HG03066 (cell line): ENCODE measurements around the gene RXRA.
"Not testable (repeated sequence)": the region's sequence is repeated elsewhere in the genome, so short reads cannot be mapped to it uniquely, and the experiment has no call there.

Source experiments
- ATAC-seq: cut with Tn5 transposase; IDR thresholded peaks from one replicate; pipeline ENCODE4 v1.9.1; 2021; ENCODE audit warnings: low read depth; ENCODE audit not compliant: unreplicated experiment

The RXRA gene

GRCh38 chr9:134293031-134293521 is 33.2 kb upstream of the RXRA start:
- no peak for ATAC-seq

- ATAC-seq = no peak
Measured at GRCh38 chr9:134293611-134294152, 32.6 kb upstream of the RXRA start.

GRCh38 chr9:134294153-134295071 is 31.8 kb upstream of the RXRA start:
- ATAC-seq = no peak

- no peak for ATAC-seq
Measured at GRCh38 chr9:134295101-134295745, 31.0 kb upstream of the RXRA start.

DNA sequence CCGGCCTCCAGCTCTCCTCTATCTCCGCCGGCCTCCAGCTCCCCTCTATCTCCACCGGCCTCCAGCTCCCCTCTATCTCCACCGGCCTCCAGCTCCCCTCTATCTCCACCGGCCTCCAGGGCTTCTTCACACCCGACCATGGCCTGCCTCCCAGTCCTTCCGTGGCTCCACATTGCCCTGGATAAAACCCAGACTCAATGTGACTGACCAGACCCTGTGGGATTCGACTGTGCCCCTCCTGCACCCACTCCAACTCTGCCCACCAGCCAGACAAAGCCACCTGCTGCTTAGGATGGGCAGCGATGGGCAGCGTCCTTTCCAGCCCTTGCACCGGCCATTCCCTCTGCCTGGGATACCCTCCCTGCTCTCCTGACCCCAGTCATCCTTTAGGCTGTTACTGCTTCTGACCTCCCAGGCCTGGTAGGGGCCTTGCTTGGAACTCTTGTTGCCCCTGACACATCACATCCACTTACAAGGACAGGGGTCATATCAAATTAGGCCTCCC is 30.5 kb upstream of the RXRA start:
- ATAC-seq = no peak

- no peak for ATAC-seq
Measured at GRCh38 chr9:134296301-134297082, 29.8 kb upstream of the RXRA start.

- no peak for ATAC-seq
Measured at GRCh38 chr9:134297083-134297410, 29.2 kb upstream of the RXRA start.

DNA sequence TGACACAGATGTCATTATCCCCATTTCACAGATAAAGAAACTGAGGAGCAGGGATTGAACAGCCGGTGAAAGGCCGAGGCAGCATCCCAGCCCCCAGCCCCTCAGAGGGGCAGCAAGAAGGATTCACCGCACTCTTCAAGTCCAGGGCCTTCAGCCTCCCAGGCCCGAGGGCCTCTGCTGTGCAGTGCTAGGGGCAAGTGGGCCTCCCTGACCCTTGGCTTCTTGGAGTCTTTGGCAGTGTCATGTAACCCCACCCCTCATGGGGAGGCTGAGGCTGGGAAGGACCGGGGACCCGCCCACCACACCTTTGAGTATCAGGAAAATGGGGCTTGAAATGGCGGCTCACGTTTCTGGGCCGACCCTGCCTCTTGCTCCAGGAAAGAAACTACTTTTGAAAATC is 28.7 kb upstream of the RXRA start:
- no peak for ATAC-seq

DNA sequence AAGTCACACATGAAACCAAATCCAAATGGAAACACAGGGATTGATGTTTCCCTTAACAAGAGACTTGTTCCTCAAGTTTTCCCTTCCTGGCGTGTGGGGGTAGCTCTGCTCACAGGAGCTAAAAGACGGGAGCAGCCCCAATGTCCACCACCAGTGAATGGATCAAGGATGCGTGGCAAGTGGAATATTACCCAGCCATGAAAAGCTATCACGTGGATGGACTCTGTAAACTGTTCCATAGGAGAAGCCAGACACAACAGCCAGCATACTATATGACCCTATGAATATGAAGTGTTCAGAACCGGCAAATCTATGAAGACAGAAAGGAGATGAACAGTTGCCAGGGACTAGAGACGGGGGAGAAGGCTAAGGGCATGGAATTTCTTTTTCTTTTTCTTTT is 28.3 kb upstream of the RXRA start:
- ATAC-seq = no peak

DNA sequence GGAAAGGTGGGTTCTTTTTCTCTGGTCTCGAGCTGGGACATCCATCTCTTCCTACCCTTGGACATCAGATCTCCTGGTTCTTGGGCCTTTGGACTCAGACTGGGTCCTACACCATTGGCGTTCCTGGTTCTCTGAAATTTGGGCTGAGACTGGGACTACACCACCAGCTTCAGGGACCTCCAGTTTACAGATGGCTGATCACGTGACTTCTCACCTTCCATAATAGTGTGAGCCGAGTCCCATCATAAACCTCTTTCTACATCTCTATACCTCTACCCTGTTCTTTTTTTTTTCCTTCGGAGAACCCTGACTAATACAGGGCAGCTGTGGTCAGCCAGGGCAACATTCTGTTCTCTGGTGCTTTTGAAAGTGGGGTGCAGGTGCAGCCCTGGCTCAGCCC is 27.2 kb upstream of the RXRA start:
- ATAC-seq = no peak

GRCh38 chr9:134299883-134300282 is 26.4 kb upstream of the RXRA start:
- ATAC-seq = no peak

DNA sequence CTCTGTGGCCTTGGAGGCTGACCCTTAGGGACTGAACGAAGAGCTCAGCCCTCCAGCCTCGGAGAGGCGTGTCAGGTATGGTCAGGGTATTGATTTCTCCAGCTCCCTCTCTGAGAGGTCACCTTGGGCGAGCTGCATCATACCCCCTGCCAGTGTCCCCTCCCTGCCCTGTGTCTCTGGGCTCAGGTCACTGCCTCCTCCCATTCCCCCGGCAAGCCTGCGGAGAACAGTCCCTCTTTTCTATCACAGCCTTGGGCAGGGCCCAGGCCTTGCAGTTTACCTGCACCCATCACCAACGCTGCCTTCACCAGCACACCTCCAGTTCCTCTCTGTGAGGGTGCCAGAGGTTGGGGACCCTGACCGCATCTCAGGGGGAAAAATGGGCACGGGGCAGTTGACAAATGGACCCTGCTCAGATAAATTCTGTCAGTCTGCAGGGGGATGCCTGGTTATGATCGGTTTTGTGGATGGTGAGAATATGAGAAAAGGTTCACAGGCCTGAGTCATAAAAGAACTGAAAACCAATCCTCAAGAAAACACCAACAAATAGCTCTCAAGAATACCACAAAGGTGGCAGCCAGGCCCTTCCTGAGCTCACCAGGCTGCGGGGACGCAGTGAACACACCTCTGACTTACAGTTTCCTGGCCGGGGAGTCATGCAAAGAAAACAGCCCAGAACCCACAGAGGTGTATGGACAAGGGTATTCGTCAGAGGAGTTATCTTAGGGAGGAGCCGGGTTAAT is 24.7 kb upstream of the RXRA start:
- no peak for ATAC-seq

GRCh38 chr9:134302130-134302817 is 24.0 kb upstream of the RXRA start:
- ATAC-seq = no peak

DNA sequence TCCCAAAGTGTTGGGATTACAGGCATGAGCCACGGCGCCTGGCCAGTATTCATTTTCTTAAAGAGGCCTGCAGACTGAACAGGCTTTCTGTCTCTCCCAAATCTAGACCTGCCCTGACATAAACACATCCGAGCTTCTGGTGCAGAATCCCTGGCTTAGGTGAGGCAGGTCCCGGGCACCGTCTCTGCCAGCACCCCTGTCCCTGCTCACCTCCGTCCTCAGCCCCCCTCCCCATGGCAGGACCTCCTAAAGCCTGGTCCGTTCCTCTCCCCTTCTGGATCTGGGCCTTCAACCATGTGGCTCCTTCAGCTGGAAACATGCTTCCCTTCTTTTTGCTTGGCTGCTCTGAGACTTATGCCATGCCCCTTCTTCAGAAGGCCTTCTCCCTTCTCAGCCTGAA is 22.7 kb upstream of the RXRA start:
- ATAC-seq = no peak

DNA sequence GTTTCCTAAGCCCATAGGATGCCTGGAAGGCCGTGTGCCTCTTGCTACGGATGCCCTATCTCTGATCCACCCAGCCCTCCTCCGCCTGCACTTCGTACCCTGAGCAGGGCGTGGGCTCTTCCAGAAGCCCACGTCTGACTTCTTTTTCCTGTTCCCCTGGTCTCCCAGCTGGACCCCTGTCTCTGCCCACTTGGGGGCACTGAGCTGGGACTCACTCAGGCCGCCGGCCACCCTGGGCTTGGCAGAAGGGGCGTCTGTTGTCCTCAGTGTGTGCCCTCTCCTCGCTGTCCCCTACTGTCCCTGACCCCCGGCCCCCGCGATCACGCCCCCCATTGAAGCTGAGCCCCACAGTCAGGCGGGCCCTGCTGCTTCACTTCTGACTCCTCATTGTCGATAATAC is 22.0 kb upstream of the RXRA start:
- ATAC-seq = no peak

DNA sequence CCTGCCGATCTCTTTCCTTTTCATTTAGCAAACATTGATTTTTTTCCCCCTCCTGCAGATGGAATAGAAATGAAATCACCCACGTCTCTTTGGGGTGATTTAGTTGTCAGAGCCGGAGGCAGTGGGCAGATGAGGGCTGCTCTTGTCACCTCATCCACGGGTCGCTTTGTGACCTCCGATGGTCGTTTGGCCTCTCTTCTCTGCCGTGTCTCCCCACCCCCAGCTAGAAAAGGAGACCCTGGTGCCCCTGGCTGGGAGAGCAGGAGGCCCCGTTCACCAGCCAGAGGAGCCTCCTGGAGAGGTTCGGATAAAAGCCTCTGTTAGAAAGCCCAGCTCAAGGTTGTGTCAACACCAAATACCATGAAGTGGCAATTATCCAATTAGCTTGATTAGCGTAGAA is 21.6 kb upstream of the RXRA start:
- no peak for ATAC-seq

- no peak for ATAC-seq
Measured at GRCh38 chr9:134305533-134305932, 20.7 kb upstream of the RXRA start.

DNA sequence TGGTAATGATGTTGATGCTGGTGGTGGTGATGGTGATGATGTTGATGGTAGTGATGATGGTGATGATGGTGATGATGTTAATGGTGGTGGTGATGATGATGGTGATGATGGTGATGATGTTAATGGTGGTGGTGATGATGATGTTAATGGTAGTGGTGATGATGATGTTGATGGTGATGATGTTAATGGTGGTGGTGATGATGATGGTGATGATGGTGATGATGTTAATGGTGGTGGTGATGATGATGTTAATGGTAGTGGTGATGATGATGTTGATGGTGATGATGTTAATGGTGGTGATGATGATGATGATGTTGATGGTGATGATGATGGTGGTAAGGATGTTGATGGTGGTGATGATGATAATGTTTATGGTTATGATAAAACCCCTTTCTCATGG is 20.2 kb upstream of the RXRA start:
- ATAC-seq = not testable (repeated sequence)
